Esophagus (tissue), 2 donors: ENCODE results near the gene SMC4. TPM values are rescaled to one million over a fixed set of nuclear protein-coding genes. Genes with fewer than 3 reads are reported as not detected.
"Not testable (repeated sequence)": the region's sequence is repeated elsewhere in the genome, so short reads cannot be mapped to it uniquely, and the experiment has no call there.

Experiments used
- H3K27ac ChIP-seq, 2 donors: one replicate each; pipeline ENCODE4 v1.5.1; 2013; ENCODE audit warnings: low read depth in 2 of 2, mild to moderate bottlenecking in 2 of 2, inconsistent platforms in 1 of 2, low read length in 1 of 2, moderate library complexity in 1 of 2
- H3K27me3 ChIP-seq, 2 donors: one replicate each; pipeline ENCODE4 v1.6.1; 2013; ENCODE audit warnings: low read length in 2 of 2, control low read depth in 1 of 2, mild to moderate bottlenecking in 1 of 2; ENCODE audit not compliant: insufficient read depth in 2 of 2, control insufficient read depth in 1 of 2
- H3K36me3 ChIP-seq, 2 donors: one replicate each; pipeline ENCODE4 v1.6.1; 2013; ENCODE audit warnings: low read length in 1 of 2; ENCODE audit not compliant: control insufficient read depth in 2 of 2, insufficient read depth in 2 of 2
- H3K4me1 ChIP-seq, 2 donors: one replicate each; pipeline ENCODE4 v1.6.1; 2013; ENCODE audit warnings: low read length in 1 of 2; ENCODE audit not compliant: control insufficient read depth in 2 of 2, insufficient read depth in 2 of 2
- H3K4me3 ChIP-seq, 2 donors: one replicate each; pipeline ENCODE4 v1.5.1; 2013; ENCODE audit warnings: low read length in 2 of 2, mild to moderate bottlenecking in 2 of 2, low read depth in 1 of 2, moderate library complexity in 1 of 2
- H3K9me3 ChIP-seq, 2 donors: one replicate each; pipeline ENCODE4 v1.6.1; 2013; ENCODE audit warnings: mild to moderate bottlenecking in 2 of 2, low read depth in 1 of 2, low read length in 1 of 2, moderate library complexity in 1 of 2; ENCODE audit not compliant: control insufficient read depth in 2 of 2, insufficient read depth in 1 of 2
- WGBS, 2 donors: extraction: QIAGEN DNeasy Blood & Tissue Kit; methylation state at CpG; one replicate each; pipeline ENCODE4 v1.1.7; 2013; 5-methylcytosine and 5-hydroxymethylcytosine counted together
- polyA plus RNA-seq, 2 donors: library from polyadenylated mRNA; stranded (reverse); fragments of 200-250 nt; gene quantifications; one replicate each; pipeline ENCODE4 v1.2.3, GENCODE V29; 2013
- donor health status: healthy with polysubstance abuse.
- donor health status: Bipolar disorder and iron deficiency.

The SMC4 gene
- polyA plus RNA-seq, 2 donors, result 54.1 to 82.0 TPM

- Histone ChIP-seq H3K27ac (no peak overlapping the region), H3K9me3 (peaks cover 0 to 6% of the 10 kb centered on the region in 2 donors), H3K4me1 (peaks cover 2 to 4% of the 10 kb centered on the region in 2 donors), H3K4me3 (no peak overlapping the region), H3K36me3 (peaks cover 0 to 2% of the 10 kb centered on the region in 2 donors), H3K27me3 (no peaks in the 10 kb centered on the region)
- 86 to 92% methylated on average over 4 of the region's 4 CpGs for WGBS, 2 donors
These were observed 52.2 kb downstream of the SMC4 start for GRCh38 chr3:160451602-160452001.

- not testable (repeated sequence) for H3K4me1 ChIP-seq, H3K9me3 ChIP-seq, H3K36me3 ChIP-seq, H3K27me3 ChIP-seq, H3K27ac ChIP-seq, H3K4me3 ChIP-seq
- WGBS, 2 donors, result 94 to 98% methylated on average over 19 of the region's 19 CpGs
These were observed 52.8 kb downstream of the SMC4 start for GRCh38 chr3:160452251-160452650.

- Histone ChIP-seq H3K4me1 (peaks cover 0 to 1% of the 10 kb centered on the region in 2 donors), H3K27me3 (no peaks in the 10 kb centered on the region), H3K9me3 (peaks cover 0 to 5% of the 10 kb centered on the region in 2 donors), H3K4me3 (no peak overlapping the region), H3K36me3 (no peaks in the 10 kb centered on the region), H3K27ac (no peak overlapping the region)
- 63 to 76% methylated on average over 1 of the region's 1 CpG for WGBS, 2 donors
These were observed 55.5 kb downstream of the SMC4 start for GRCh38 chr3:160454995-160455394.

GRCh38 chr3:160455846-160456245 lies 56.4 kb downstream of the SMC4 start:
- no peak overlapping the region for H3K4me3 ChIP-seq
- peaks cover 0 to 3% of the 10 kb centered on the region in 2 donors for H3K9me3 ChIP-seq
- no peaks in the 10 kb centered on the region for H3K27me3 ChIP-seq
- H3K4me1 ChIP-seq, result no peaks in the 10 kb centered on the region
- no peaks in the 10 kb centered on the region for H3K36me3 ChIP-seq
- H3K27ac ChIP-seq, result no peak overlapping the region
- WGBS, 2 donors, result 84 to 91% methylated on average over 3 of the region's 3 CpGs

- Histone ChIP-seq H3K4me1 (no peaks in the 10 kb centered on the region), H3K4me3 (no peak overlapping the region), H3K27me3 (no peaks in the 10 kb centered on the region), H3K27ac (no peak overlapping the region), H3K9me3 (peaks cover 0 to 3% of the 10 kb centered on the region in 2 donors), H3K36me3 (no peaks in the 10 kb centered on the region)
- 64 to 80% methylated on average over 4 of the region's 4 CpGs for WGBS, 2 donors
These were observed 58.7 kb downstream of the SMC4 start for GRCh38 chr3:160458151-160458550.

GRCh38 chr3:160459450-160459970 lies 60.1 kb downstream of the SMC4 start:
- Histone ChIP-seq H3K4me1 (no peaks in the 10 kb centered on the region), H3K27me3 (no peaks in the 10 kb centered on the region), H3K9me3 (peaks cover 0 to 3% of the 10 kb centered on the region in 2 donors), H3K4me3 (no peak overlapping the region), H3K27ac (no peak overlapping the region), H3K36me3 (no peaks in the 10 kb centered on the region)
- 94% methylated on average over 9 of the region's 9 CpGs for WGBS, 2 donors

GRCh38 chr3:160460033-160460432 lies 60.6 kb downstream of the SMC4 start:
- Histone ChIP-seq H3K9me3 (peaks cover 0 to 3% of the 10 kb centered on the region in 2 donors), H3K4me3 (no peak overlapping the region), H3K36me3 (no peaks in the 10 kb centered on the region), H3K4me1 (no peaks in the 10 kb centered on the region), H3K27ac (no peak overlapping the region), H3K27me3 (no peaks in the 10 kb centered on the region)
- WGBS, 2 donors, result 85 to 92% methylated on average over 3 of the region's 3 CpGs

GRCh38 chr3:160464321-160464720 lies 64.9 kb downstream of the SMC4 start:
- H3K27me3 ChIP-seq, result no peaks in the 10 kb centered on the region
- no peak overlapping the region for H3K27ac ChIP-seq
- WGBS, 2 donors, result 74 to 80% methylated on average over 2 of the region's 2 CpGs
- H3K36me3 ChIP-seq, result no peaks in the 10 kb centered on the region
- no peaks in the 10 kb centered on the region for H3K4me1 ChIP-seq
- H3K4me3 ChIP-seq, result no peak overlapping the region
- H3K9me3 ChIP-seq, result peaks cover 0 to 3% of the 10 kb centered on the region in 2 donors

GRCh38 chr3:160464971-160465370 lies 65.5 kb downstream of the SMC4 start:
- Histone ChIP-seq H3K4me3 (no peak overlapping the region), H3K9me3 (peaks cover under 1 to 2% of the 10 kb centered on the region in 2 donors), H3K36me3 (no peaks in the 10 kb centered on the region), H3K4me1 (no peaks in the 10 kb centered on the region), H3K27ac (no peak overlapping the region), H3K27me3 (no peaks in the 10 kb centered on the region)
- 70 to 78% methylated on average over 1 of the region's 1 CpG for WGBS, 2 donors

- Histone ChIP-seq H3K9me3 (peaks cover 4 to 11% of the 10 kb centered on the region in 2 donors), H3K27me3 (no peaks in the 10 kb centered on the region), H3K4me3 (no peak overlapping the region), H3K36me3 (no peaks in the 10 kb centered on the region), H3K27ac (no peak overlapping the region), H3K4me1 (no peaks in the 10 kb centered on the region)
- WGBS, 2 donors, result 77 to 82% methylated on average over 5 of the region's 5 CpGs
These were observed 70.7 kb downstream of the SMC4 start for GRCh38 chr3:160470181-160470580.
